HFF-Myc (cell line): Measurements from ENCODE around the gene SH2D3C.

Experiments
- DNase-seq: peaks from one replicate; pipeline ENCODE4 v3.0.0-alpha.2; 2011; ENCODE audit warnings: low read depth; ENCODE audit errors: extremely low read depth
- H3K4me3 ChIP-seq: replicated peaks from 2 replicates; pipeline ENCODE4 v1.5.1; 2011; ENCODE audit warnings: low read depth, mild to moderate bottlenecking, control low read depth, low read length
- CTCF ChIP-seq: IDR thresholded peaks from 2 replicates; pipeline ENCODE4 v1.5.1; 2012; ENCODE audit warnings: mild to moderate bottlenecking, low read depth, low read length, control low read depth; ENCODE audit errors: missing control alignments

The SH2D3C gene

DNA sequence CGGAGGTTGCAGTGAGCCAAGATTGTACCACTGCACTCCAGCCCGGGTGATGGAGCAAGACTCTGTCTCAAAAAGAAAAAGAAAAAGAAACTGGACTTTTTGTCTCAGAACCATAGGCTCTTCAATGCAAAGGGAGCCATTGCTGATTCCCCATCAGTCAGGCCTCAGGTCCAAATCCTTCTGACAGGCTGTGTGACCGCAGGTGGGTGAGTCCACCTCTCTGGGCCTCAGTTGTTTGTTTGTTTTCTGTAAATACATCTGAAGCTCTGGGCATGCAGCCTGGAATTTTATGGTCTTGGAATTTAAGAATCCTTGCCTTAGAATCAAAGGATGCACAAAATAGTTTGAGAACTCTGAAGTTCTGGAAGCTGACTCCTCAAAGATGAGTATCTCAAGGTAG lies 22.2 kb downstream of the SH2D3C start:
- DNase-seq, result no peak
- no peak for TF ChIP-seq CTCF
- H3K4me3 ChIP-seq, result no peak overlapping the region

DNA sequence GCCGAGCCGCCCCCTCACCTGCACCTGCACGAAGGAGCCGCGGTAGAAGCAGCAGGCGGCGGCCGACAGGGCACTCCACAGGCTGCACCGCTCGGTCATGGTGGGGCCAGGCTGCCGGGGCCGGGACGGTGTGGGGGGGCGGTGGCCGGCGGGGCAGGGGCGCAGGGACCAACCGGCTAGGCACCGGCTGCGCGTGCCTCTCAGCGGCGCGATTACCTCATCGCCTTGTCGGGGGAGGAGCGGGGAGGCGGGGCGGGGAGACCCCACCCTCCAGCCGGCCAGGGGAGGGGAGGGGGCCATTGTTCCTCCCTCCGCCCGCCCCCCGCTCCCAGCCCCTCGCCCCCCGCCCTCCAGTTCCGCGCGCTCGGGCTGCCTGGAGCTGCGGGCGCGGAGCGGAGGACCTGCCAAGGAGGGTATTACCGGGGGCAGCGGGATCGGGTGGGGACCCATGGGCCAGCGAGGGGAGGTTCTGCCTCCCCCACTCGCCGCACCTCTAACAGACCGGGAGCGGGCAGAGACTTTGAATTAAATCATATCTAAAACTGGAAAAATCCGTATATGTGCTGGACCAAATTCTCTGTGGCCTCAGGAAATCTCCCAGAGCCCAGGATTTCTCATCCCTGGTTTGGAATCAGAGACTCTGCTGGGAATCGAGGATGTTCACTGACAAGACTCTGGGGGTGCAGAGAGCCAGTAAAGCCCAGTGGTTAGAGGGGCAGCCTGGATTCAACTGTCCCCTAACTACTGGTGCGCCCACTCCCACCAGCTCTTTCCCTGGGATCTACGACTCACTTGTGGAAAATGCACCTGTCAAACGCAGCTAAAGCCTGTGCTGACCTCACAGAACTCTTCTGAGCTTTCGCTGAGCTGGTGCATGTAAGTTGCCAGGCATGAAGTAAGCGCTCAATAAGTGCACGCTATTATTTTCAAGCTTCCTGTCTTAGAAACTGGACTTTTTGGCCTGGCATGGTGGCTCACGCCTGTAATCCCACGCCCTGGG lies 23.1 kb downstream of the SH2D3C start:
- DNase-seq, result no peak
- no peak for TF ChIP-seq CTCF
- H3K4me3 ChIP-seq, result no peak overlapping the region

DNA sequence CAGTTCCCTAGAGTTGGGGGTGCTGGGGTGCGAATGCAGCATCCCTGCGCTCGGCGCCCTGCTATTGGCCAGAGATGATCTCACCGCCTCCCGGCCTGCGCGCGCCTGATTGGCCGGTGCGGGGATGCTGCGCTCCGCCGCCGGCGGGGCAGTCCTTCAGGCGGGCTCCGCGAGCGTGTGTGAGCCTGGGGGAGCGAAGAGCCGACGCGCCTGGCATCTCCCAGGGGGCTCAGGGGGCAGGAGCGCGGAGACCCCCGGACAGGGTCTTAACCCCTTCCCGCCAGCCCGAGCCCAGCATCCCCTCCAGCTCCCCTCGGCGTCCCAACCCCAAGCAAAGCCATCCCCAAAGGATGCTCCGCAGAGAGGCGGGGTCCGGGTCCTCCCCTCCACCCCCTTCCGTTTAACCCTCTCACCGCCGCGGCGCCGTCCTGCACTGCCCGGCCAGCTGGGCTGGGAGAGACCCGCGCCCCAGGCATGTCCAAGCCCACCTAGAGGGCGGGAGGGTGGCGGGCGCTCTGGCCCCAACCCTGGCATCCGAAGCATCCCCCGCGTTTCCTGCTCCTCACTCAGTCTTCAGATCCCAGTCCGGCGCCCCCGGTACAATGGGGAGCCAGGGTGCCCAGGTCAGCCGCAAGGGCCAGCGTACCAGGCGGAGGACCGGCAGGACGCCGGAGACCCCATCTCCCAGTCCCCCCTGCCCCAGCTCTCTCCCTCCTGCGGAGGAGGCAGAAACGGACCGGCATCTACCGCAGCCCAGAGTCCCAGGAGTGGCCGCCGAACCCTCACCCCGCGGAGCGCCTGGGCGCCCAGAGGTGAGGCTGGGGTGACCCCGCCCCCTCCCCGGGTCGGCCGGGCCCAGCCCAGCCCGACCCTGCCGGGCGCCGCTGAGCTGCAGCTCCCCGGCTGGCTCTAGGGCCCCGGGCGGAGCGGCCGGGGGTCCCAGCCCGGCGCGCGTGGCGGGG lies 24.1 kb downstream of the SH2D3C start:
- no peak for TF ChIP-seq CTCF
- H3K4me3 ChIP-seq, result no peak overlapping the region
- no peak for DNase-seq

- TF ChIP-seq CTCF, result no peak
- H3K4me3 ChIP-seq, result no peak overlapping the region
- DNase-seq, result no peak
Measured at GRCh38 chr9:127753622-127754021, 24.8 kb downstream of the SH2D3C start.

DNA sequence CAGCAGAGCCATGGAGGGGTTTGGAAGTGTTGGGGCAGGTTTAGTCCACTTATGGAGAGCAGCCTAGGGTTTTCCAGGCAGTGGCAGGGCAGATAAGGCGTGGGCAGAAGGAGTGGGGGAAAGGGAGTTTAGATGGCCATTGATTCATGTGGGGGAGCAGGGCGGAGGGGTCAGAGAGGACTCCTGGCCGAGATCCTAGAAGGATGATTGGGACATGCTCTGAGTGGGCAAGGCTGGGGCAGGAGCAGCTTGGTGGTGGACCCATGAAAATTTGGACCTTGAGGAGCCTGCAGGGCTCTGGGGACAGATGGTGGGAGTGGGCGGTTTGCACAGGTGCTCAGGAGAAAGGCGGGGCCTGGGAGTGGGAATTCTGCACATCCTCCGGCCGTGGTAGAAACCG lies 25.3 kb downstream of the SH2D3C start:
- H3K4me3 ChIP-seq, result no peak overlapping the region
- no peak for TF ChIP-seq CTCF

DNA sequence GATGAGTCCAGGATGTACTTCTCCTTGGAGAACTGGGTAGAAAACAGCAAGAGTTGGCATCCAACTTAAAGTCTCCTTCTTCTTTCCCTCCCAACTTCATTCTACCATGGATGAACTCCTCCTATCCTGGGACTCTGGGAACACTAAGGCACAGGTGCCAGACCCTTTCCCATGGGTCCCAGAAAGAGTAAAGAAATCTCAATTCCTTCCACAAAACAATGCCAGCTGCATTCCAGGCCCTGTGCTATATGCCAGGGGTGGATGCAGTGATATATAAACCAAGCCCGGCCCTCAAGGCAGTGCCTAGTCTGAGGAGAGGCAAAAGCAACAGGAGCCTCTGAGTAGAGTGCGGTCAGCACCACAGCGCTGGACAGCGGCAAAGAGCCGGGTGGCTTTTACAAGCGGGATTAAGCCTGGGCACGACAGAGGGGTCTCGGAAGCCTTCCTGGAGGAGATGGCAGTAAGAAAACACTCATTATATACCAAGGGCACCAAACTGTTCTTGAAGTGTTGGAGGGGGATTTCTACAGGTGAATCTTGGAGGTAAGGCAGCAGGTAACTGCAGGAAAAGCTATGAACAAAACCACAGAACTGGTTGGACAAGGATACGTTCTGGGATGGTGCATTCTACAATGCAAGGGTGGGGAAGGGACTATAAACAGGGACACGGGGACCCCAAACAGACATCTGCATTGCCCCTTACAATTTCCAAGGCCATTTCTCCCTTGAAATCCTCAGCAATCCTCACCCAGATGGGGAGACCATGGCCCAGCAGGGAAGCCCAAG lies 27.0 kb downstream of the SH2D3C start:
- DNase-seq, result no peak
- no peak for TF ChIP-seq CTCF
- no peak overlapping the region for H3K4me3 ChIP-seq

More for the DNA sequence above, 25.3 kb downstream of the SH2D3C start:
- no peak for DNase-seq
